GM19324 (cell line): Measurements from ENCODE around the gene DUSP16.

ENCODE experiments used
- ATAC-seq: cut with Tn5 transposase; IDR thresholded peaks from one replicate; pipeline ENCODE4 v1.9.1; 2021; ENCODE audit warnings: mild to moderate bottlenecking, moderate library complexity; ENCODE audit not compliant: unreplicated experiment, low FRiP score

Gene DUSP16

DNA sequence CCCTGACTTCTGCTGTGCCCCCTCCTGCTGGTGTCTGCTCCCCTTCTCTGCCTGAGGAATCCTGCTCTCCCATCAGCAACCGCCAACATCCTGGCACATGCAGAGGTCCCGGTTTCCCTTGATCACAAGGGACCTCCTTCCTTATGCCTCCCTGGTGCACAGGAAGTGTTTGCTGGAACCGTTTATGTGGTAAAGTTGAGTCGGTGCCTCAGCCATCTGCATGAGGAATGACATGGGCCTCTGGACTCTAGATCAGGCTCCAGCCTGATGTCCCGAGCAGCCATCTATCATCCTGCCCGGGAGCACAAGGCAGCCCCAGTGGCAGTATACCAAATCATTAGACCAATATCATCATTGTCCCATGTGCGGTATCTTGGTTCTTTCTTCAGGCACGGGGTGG is 115.4 kb downstream of the DUSP16 start:
- ATAC-seq = no peak

DNA sequence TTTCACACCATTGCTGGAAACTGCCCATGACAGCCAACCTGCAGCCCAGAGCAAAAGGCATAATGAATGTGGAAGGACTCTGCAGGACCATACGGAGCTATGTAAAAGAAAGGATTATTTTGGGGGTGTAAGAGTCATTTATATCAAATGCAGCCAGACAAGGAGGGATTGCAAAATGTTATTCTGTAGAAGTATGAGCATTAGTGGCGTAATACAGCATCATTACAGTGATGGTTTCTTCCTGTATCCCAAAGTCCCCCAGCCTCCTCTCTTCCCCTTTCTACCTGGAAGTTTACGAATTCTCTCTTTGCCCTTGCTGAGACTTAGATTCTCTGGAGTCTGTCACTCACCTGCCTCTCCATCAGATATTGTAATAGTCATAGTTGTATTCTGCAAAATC is 115.9 kb downstream of the DUSP16 start:
- ATAC-seq = no peak

DNA sequence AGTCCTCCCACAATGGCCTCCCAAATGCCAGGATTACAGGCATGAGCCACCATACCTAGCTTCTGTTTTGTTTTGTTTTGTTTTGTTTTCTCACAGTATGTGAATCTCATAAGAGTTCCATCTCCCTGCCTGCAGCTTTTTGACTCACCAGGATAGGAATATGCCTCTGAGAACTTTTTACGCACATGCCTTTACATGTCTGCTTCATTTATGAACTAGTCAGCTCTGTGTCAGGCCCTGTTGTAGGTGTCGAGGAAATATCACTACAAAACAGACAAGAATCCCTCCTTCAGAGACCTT is 116.8 kb downstream of the DUSP16 start:
- no peak for ATAC-seq

DNA sequence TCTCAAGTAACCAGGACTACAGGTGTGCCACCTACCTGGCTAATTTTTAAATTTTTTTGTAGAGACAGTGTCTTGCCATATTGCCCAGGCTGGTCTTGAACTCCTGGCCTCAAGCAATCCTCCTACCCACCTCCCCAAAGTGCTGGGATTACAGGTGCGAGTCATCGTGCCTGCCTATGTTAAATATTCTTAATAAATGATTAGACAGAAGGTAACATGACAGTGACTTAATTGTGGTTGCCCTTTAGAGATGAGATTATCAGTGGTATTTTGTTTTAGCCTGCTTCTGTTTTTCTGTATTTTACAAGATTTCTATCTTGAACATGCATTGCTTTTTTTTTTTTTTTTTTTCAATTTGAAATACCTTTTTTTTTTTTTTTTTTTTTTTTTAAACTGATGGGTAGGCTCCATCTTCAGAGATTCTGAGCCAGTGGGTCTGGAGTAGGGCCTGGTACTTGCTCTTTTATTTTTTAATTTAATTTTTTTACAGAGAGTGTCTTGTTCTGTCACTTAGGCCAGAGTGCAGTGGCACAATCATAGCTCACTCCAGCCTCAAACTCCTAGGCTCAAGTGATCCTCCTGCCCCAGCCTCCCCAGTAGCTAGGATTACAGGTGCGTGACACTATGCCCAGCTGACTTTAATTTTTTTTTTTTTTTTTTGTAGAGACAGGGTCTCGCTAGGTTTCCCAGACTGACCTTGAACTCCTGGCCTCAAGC is 117.3 kb downstream of the DUSP16 start:
- no peak for ATAC-seq

DNA sequence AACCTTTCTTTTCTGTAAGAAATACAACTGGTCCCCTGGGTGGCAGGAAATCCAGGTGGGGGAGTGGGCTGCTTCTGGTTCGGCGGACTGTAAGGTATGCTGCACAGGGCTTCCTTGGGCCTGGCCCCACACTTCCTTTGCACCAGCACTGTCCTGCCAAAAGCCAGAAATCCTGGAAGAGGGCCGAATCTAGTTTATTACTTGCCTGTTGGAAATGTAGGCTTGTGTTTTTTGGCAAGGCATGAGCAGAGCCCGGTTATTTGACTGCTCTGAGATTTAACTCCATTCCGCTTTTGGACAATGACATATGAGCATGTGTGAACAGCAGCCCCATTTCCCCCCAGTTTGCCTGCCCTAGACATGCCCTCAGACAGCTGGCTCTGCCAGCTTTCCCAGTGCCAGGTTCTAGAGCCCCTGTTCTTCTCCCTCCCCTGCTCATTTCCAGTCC is 119.2 kb downstream of the DUSP16 start:
- ATAC-seq = no peak

DNA sequence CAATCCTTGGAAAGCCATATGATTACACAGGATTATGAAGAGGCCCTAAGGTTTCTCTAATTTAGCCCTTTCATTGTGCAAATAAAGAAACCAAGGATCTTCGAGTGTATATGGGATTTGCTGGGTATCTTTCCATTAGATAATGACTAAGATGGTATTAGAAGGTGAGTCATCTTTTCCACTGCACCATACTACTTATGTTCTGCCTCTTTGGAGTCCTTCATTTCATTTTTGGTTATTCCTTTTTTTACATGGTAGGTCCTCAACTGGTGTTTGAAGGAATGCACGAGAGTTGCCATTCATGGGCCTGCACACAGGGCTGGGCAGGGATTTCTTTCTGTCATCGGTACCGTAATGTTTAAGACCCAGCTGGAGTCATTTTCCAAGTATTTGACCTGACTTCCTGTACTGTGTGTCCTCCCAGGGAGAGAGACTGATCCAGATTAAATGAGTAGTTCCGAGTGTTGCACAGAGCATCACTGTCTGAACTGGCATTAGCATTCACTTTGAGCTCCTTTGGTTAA is 120.1 kb downstream of the DUSP16 start:
- no peak for ATAC-seq

DNA sequence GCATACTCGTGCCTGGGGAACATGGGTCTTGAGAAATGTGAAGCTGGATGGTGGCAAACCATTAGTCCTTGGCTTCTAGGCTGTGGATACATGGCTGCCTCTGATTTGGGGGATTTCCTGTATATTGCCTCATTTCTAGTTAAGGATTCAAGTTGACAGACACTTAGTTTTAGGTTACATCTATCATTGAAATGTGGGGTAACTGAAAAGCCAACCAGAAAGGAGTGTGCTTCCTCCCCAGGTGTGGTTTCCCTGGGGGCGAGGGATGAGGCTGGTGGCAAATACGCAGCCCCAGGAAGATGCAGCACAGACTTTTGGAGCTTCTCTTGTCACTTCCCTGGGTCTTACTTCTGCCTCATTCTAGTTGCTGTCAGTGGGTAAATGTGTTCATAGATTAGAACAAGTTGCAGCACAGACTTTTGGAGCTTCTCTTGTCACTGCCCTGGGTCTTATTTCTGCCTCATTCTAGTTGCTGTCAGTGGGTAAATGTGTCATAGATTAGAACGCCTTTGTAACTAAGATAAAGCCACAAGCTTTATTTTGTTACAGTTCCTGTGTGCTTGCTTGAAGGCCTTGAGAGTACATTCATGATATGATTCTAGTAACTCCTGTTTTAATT is 120.7 kb downstream of the DUSP16 start:
- no peak for ATAC-seq

DNA sequence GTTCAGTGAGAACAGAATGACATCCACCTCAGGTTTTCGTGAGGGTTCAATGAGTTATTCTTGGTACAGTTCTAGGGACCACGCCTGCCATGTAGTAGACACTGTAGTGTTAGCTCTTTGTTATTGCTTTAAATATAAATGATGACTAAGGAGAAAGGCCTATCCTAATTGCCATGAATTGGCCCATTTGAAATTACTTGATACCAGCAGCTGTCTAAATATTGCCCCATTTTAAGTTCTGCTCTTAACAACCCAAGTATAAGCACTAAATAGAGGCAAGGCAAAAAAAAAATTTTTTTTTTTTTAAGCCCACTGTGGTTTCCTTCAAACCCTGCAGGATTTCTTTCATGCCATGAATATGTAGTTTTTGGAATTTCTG is 121.2 kb downstream of the DUSP16 start:
- no peak for ATAC-seq

DNA sequence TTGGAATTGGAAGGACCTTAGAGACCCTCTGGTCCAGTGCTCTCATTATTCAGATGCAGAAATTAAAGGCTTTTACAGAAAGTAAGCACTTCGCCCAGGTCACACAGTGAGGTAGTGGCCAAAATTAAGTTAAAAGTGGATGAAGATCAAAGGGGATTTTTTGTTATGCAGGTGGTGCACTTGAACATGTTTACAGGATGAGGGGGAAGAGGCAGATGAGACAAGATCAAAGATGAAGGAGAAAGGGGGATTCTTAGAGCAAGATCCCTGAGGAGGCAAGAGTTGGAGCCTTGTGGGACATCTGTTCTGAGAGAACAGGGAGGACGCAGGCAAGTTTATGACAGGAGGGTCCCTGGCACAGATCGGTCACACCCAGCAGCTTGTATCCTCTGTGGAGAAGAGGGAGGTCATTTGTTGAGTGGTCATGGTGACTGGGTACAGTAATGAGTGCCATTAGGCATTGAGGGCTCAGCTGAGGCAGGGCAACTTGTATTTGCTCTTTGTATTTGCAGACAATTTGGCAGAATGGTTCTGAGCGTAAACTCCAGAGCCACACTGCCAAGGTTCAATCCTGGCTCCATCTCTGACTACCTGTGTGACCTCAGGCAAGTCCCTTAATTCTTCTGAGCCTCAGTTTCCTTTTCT is 121.8 kb downstream of the DUSP16 start:
- ATAC-seq = no peak

DNA sequence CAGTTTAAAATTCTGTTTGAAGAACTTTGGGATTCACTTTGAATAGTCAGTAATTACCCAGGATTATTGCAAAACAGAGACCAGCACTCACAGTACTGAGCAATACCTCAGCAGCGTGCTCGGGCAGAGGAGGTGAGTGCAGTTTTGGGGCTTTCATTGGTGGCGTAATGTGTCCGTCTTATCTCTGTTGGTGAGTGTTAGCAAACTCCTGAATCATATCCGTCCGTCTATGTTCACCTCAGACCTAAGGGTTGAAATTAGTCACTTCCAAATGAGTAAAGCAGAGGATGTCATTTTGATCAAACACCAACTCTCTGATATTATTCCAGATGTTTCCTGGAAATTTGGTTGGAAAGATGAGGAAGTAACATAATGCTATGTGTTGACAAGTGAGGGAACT is 123.0 kb downstream of the DUSP16 start:
- no peak for ATAC-seq

DNA sequence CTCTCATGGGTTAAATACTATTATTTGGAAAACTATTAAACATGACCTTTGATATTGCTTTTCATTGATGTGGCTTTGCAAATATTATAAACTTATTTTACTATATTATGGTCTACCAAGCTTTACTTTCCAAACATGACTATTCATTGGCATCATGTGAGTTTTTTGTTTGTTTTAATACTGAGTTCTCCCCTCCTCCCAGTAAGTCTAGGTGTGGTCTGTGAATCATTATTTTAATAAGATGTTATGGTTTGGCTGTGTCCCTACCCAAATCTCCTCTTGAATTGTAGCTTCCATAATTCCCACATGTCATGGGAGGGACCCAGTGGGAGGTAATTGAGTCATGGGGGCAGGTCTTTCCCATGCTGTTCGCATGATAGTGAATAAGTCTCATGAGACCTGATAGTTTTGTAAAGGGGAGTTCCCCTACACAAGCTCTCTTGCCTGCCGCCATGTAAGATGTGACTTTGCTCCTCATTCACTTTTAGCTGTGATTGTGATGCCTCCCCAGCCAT is 125.8 kb downstream of the DUSP16 start:
- no peak for ATAC-seq

DNA sequence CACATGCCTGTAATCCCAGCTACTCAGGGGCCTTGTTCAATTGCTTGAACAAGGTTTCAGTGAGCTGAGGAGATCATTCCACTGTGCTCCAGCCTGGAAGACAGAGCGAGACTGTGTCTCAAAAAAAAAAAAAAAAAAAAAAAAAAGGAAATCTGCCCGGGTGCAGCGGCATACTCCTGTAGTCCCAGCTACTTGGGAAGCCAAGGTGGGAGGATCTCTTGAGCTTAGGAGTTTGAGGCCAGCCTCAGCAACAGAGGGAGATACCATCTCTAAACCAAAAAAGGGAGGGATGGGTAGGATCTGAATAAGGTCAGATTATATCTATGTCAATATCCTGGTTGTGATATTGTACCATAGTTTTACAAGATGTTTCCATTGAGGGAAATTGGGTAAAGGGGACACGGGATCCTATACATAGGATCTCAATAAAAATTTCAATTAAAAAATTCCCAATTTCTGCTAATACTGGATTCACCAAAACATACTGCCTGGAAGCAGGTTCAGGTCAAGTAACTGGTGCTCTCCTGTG is 129.4 kb downstream of the DUSP16 start:
- no peak for ATAC-seq

DNA sequence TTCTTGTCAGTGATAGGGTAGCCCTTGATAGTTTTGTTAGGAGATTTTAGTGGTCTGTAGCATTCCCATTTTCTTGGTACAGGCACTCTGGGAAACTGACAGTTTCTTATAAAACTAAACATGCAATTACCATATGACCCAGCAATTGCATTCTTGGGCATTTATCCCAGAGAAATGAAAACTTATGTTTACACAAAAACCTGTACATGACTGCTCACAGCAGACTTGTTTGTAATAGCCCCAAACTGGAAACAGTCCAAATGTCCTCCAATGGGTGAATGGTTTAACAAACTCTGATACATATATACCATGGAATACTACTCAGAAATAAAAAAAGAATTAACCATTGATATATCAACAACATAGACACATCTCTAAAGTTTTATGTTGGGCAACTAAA is 130.3 kb downstream of the DUSP16 start:
- ATAC-seq = no peak

DNA sequence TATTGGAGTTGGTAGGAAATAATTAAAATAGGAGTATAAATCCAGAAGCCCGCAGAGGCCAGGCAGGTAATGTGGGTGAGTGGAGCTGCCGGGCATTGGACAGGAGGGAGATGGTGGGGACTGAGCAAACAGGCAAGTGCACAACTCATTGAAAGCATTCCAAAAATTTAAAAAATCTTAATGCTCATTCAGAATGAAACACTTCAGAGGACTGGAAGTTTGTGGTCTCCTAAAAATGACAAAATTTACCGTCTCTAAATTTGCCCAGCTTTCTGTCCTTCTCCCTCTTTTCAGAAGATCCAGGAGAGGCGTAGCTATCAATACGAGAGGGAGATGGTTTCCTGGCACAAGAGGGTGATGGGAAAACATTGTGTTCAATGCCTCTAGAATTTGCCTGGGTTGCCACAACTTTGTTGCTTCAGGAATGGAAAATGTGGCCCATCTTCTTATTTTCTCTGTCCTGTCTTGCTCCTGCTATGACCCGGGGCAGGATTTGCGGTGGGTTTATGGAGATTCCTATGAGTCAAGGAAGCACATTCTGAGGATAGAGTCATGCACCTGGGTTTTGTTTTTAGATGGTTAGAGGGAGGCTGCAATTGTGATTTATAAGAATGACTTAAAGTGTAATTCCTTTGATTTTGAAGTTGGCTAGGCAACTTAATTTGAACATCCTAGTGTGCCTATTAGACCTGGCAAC is 133.6 kb downstream of the DUSP16 start:
- ATAC-seq = no peak

DNA sequence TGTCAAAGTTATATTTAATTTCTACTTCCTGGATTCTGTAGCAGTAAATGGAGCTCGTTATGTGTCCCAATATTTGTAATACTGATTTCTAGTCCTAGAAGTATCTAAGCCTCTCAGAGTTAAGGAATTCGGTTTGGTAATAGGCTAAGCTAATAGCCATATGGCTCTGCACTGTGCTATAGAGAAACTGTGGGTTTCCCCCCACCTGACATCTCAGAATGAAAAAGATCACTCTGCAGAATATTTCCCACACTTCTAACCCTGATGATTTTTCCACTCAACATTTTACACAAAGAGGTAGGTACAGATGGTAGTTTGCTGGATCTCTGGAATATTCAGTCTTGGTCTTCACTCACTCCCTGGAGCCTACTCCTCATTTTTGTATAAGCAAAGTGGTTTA is 134.6 kb downstream of the DUSP16 start:
- no peak for ATAC-seq

DNA sequence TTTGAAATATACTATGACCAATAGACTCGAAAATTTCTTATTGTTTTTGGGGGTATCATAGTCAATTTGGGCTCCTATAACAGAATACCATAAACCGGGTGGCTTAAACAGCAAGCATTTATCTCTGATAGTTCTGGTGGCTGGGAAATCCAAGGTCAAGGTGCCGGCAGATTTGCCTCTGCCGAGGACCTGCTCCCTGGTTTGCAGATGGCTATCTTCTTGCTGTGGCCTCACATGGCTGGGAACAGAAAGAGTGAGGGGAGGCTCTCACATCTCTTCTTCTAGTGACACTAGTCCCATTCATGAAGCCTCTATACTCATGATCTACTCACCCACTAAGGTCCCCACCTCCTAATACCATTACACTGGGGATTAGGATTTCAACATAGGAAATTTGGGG is 135.1 kb downstream of the DUSP16 start:
- no peak for ATAC-seq

DNA sequence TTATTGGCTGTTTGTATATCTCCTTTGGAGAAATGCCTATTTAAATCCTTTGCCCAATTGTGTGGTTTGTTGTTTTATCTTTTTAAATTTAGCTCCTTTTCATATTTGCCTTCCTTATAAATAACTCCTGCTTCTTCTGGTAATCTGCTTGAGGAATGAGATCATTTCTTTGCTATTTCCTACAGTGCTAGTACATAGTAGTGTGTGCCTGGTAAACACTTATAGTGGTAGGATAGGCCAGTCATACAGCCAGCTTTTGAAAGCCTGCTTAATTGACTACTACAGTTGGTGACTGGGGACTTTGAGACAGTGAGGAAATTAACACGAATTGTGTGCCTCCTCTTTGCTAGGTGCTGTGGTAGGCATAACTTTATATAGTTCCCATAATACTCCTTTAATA is 137.0 kb downstream of the DUSP16 start:
- ATAC-seq = no peak

DNA sequence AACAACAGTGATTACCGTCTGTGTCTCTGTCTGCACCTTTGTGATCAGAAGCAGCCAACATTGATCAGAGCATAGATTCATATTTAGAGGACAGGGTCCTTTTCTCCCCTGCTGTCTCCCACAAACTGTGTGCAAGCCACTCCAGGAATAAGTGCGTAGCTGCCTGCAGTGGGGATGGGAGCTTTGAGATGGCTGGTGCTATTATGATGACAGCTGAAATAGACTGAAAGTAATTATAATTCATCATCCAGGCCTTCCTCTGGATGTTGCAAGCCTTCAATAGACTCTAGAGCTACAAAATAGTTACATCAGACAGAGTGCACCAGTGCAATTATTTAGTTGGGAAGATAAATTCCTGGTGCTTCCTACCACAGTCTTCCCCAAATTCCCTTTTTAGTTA is 137.7 kb downstream of the DUSP16 start:
- no peak for ATAC-seq
